CD4-positive, alpha-beta T cell treated with Interleukin-17A for 4 hours (primary cell): ENCODE results near the gene CEBPE.

Experiments
- DNase-seq: peaks from one replicate; pipeline ENCODE4 v3.0.0-alpha.2; 2020; ENCODE audit warnings: mixed read lengths

The CEBPE gene

DNA sequence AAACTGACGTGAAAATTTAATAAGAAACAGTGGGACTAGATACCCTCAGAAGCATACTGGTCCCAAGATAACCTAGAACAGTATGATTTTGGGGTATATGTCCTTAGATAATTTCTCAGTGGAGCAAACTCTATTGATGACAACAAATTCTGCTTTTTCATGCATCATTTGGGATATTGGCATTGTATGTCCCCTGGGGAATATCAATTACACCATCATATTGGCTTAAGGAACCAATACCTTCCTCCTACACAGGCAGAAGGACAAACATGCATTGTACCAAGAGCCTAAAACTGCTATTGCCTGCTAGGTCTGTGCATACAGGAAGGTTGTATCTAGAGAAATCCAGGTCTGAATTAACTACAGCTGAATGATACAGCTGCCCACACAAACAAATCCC, 44.1 kb downstream of the CEBPE start:
- DNase-seq = no peak

DNA sequence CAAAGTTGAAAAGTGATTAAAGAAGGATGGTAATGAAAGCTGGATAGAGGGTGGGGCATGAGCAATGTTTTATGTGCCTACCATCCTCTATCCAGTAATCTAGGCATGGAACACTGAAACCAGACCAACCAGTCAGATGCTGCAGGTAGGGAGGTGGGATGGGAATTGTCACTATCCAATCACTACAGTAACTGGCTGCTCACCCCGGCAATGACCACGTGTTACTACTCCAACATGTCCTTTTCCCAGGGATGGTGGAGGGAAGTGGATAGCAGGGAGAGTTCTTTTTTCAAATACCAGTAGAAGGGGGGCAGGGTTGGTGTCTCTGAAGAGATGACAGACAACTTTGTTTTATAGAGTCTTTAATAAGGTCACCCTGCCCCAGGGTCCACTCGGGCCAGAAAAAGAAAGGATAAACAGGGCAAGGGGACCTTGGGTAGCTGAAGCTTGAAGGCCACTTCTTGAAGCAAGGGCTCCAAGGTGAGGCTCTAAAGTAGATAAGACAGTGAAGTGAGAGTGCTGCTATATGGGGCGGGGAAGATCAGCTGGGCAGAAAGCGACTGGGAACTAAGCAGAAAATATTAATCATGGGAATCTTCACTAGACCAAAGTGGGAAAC, 47.0 kb downstream of the CEBPE start:
- DNase-seq = no peak

DNA sequence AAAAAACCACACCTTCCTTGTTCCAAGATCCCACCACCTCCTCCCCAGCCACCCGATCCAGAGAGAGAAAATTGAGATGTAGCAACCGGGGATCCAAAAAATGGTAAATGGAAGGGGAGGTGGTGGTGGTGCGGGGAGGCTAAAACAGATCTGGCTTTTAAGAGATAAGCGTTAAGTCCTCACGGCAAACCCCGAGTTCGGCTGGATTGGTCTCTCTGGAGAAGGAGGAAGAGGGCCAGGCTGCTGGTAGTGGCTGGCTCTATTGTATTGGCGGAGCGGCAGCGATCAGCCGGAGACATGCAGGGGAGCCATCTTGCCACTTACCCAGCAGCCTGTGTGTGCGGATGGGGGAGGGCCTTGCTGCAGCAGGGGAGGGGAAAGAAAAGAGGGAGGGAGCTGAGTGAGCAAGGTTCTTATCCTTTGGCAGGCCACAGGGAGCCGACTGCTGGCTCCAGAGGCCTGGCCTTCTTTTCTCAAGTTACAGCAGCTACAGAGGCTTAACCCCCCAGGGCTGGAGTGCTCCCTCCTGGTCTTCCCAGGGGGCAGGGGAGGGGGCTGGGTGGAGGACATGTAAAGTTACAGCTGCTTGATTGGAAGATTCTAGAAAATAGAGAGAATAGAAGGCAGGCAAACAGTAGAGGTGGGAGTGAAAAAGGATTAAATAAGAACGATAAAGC, 47.7 kb downstream of the CEBPE start:
- peak; percentile 79 for DNase-seq

DNA sequence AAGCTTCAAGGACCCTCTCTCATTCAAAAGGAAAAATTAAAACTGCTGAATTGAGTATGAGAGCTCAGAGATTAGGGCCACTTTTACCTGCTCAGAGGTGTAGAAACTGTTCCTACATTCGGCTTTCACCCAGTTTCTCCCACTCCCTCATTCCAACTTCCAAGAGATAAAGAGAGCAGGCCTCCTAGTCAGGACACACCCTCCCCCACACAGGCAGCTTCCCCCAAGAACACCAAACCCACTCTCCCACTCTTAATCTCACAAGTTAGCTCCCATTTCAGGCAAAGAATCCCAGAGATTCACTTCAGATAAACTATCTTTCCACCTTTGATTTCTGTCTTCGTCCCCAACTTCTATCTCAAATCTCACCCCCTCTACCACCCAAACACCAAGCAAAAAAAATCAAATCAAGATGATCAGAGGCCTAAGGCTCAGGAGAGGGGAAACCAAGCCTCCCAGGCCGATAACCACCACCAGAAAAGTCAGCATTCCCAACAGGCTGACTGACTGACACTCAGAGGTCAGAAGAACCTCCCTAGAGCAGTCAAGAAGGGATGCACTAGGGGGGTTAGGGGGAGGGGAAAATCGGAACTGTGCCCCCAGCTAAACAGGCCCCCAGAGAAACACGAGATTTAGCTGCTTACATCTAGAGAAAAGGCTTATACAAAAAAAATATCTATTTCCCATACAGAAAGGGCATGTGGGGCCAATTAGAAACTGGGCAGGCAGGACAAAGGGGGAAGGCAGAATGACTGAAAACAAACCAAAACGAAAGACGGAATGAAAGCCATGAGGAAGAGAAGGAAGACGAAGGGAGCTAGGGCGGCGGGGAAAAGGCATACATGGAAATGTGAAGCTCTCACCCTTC, 48.6 kb downstream of the CEBPE start:
- no peak for DNase-seq

DNA sequence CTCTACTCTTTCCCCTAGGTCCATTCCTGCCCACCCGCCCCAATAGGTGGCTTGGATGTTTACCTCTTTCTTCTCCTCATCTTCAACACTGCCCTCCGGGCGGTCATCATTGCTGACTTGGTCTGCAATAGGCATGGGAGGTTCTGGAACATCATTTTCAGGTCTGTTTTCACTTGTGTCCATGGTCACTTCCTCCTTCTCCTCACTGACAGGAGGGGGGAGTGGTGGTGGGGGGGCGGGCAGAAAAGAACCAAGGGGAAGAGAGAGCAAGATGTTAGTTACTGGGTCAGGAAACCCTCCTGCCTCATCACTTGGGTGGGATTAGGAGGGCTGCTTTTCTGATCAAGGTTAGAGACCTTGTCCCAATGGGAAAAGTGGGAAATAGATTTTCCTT, 49.6 kb downstream of the CEBPE start:
- no peak for DNase-seq

DNA sequence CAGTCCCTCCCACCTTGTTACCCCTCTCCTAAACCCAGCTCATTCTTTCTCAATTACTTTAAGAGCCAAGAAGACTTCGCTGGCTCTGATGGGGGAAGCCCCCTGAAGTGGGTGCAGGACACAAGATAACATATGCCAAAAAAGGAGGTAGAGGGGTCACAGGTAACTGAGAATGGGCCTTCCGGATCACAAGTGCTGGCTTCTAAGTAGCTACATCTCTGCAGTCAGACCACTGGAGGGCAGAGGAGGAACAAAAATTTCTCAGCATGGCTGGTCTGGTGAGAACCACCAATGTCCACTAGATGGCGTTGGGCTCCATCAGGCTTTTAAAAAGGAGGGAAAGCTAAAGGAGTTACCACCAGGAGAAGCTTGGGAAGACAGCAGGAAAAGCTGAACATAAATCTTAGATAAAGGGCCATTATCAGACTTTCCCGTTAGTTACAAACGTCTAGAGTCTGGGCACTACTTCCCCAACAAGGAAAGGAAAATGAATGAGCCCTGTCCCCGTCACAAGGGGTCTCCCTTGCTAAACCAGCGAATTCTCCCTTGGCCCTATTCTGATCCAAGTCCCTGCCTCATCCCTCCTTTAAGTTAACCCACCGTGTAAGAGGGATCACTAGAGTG, 50.2 kb downstream of the CEBPE start:
- peak; percentile 77 for DNase-seq

DNA sequence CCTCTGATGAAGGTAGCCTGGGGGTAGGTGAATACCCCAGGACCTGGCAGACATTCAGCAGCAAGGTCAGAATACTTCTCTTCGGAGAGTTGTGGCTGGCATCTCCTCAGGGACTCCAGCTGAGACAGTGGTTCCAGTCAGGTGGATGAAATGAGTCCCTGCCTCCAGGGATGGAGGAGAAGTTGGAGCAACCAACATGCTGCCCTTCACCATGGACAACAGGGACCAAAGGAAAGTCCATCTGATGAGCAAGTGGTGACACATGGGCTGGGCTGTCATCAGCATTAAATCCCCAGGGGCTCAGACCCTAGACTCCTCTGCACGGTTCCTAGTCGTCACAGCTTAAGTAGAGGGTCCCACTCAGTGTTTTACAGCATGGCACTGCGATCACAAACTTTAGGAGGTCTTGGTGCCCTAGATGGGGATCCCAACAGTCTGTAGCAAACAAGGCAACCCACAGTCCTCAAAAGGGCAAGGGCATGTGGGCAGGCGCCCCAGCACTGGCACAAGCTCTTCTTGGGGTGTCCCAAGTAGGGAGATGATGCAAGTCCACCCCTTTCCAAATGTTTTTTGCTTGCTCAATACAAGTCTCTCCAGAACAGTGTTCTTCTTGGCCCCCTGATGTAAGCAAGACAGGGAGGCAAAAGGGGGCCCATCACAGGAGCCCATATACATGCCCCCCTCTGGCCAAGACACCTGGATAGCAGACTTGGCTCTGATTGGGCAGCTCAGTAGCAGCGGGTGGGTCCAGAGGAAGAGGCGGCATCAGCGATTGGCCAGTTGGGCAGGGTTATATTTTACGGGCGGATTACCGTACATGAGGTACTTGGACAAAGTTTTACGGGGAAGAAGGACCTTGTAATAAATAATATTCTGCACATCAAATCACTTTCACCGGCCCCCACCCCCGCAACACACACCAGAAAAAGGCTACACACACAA, 50.9 kb downstream of the CEBPE start:
- no peak for DNase-seq
